ENCODE measurements around the gene FST. TPM values are rescaled to one million over a fixed set of nuclear protein-coding genes. Genes with fewer than 3 reads are reported as not detected.

FST gene
- total and polyA plus RNA-seq, 2 of the 13 experiments (the other 11 are each of a cell fraction or from before 2014, with no cell fraction given) = 38.6 to 136 TPM

DNA sequence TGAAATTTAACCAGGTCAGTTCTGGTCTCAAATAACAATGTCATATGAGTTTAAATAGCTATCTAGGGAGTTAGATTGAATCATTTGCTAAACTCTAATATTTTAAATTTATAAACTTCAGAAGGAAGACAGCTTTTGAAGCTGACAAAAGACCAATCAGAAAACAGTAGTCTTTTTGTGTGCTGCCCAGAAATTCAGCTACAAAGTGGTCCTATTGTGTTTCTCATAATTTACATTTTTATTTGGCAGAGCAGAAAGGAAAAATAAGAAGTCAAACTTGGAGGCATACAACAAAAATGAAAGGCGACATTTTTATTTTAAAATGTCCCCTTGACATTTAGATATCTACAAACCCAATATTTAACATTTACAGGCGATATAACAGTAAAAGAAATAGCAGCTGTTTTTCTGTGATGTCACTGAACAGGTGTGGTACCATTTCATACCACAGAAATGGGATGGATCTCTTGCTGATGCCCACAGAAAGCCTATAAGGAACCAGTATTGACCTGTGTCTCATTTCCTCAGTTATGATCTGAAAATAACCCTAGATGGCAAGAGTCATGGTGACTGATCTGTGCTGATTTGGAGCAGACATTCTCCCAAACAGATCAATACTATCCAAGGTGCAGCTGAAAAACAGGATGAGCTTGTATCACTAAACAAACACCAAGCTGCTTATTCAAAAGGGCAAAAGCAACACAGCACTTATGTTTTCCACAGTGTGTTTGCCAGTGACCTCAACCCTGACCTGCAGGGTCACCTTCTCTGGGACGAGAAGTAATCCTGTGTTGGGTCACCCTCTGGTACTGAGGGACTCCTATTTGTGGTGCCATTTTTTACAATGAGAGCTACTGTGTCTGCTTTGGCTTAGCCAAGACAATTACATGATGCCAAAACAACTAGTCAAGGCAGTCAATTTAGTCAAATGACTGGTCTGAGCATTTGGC lies 3.6 kb upstream of the FST start (continued):
- TF ChIP-seq, protein P1, sequence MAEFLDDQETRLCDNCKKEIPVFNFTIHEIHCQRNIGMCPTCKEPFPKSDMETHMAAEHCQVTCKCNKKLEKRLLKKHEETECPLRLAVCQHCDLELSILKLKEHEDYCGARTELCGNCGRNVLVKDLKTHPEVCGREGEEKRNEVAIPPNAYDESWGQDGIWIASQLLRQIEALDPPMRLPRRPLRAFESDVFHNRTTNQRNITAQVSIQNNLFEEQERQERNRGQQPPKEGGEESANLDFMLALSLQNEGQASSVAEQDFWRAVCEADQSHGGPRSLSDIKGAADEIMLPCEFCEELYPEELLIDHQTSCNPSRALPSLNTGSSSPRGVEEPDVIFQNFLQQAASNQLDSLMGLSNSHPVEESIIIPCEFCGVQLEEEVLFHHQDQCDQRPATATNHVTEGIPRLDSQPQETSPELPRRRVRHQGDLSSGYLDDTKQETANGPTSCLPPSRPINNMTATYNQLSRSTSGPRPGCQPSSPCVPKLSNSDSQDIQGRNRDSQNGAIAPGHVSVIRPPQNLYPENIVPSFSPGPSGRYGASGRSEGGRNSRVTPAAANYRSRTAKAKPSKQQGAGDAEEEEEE (CRISPR knock-in tag; IDR thresholded peaks at IDR 0.05; ENCODE audit: borderline replicate concordance) = no peak; the same call in 1 of the 2 replicates
- TF ChIP-seq KLF15 (CRISPR knock-in tag; IDR thresholded peaks at IDR 0.05; ENCODE audit: borderline replicate concordance) (no peak), ZNF18 (CRISPR knock-in tag; IDR thresholded peaks at IDR 0.05; ENCODE audit: insufficient replicate concordance) (peak; percentile 82), ASH2L (IDR thresholded peaks at IDR 0.05; ENCODE audit: insufficient read length, low read depth, low read length) (peak; percentile 93), ZNF101 (CRISPR knock-in tag; IDR thresholded peaks at IDR 0.05; ENCODE audit: borderline replicate concordance, low read depth) (no peak)
- TF ChIP-seq, protein P2, sequence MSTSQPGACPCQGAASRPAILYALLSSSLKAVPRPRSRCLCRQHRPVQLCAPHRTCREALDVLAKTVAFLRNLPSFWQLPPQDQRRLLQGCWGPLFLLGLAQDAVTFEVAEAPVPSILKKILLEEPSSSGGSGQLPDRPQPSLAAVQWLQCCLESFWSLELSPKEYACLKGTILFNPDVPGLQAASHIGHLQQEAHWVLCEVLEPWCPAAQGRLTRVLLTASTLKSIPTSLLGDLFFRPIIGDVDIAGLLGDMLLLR (CRISPR knock-in tag; IDR thresholded peaks at IDR 0.05) = no peak
- TF ChIP-seq, protein P3, sequence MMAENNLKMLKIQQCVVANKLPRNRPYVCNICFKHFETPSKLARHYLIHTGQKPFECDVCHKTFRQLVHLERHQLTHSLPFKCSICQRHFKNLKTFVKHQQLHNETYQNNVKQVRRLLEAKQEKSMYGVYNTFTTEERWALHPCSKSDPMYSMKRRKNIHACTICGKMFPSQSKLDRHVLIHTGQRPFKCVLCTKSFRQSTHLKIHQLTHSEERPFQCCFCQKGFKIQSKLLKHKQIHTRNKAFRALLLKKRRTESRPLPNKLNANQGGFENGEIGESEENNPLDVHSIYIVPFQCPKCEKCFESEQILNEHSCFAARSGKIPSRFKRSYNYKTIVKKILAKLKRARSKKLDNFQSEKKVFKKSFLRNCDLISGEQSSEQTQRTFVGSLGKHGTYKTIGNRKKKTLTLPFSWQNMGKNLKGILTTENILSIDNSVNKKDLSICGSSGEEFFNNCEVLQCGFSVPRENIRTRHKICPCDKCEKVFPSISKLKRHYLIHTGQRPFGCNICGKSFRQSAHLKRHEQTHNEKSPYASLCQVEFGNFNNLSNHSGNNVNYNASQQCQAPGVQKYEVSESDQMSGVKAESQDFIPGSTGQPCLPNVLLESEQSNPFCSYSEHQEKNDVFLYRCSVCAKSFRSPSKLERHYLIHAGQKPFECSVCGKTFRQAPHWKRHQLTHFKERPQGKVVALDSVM (CRISPR knock-in tag; IDR thresholded peaks at IDR 0.05) = no peak; the same call in 1 of the 2 replicates
- TF ChIP-seq, protein P4, sequence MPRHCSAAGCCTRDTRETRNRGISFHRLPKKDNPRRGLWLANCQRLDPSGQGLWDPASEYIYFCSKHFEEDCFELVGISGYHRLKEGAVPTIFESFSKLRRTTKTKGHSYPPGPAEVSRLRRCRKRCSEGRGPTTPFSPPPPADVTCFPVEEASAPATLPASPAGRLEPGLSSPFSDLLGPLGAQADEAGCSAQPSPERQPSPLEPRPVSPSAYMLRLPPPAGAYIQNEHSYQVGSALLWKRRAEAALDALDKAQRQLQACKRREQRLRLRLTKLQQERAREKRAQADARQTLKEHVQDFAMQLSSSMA (CRISPR knock-in tag; IDR thresholded peaks at IDR 0.05) = 0 out of 2 replicates have a peak, but pooled peaks have one; percentile 37

Measured in HepG2 (cell line).